ENCODE data around the gene POU2AF2.
"Not testable (repeated sequence)": the region's sequence is repeated elsewhere in the genome, so short reads cannot be mapped to it uniquely, and the experiment has no call there.

POU2AF2 gene

GRCh38 chr11:111307472-111308108, 62.1 kb downstream of the POU2AF2 start:
- peak; percentile 16 for FAIRE-seq
- DNase-seq (ENCODE audit: insufficient read length, low spot score), result no peak

GRCh38 chr11:111308140-111308539, 62.6 kb downstream of the POU2AF2 start:
- TF ChIP-seq POLR2AphosphoS5 (IDR thresholded peaks at IDR 0.05; ENCODE audit: low read depth, low read length) (no peak), TAF1 (IDR thresholded peaks at IDR 0.05; ENCODE audit: low read depth, low read length) (no peak), POLR2A (IDR thresholded peaks at IDR 0.05; ENCODE audit: low read depth, low read length) (no peak), SPI1 (IDR thresholded peaks at IDR 0.05; ENCODE audit: low read depth, low read length) (no peak), POU2F2 (IDR thresholded peaks at IDR 0.05; ENCODE audit: low read depth, low read length) (no peak), PAX5 (IDR thresholded peaks at IDR 0.05; ENCODE audit: insufficient read depth, low read length, severe bottlenecking) (no peak)
- FAIRE-seq (no peak), DNase-seq (ENCODE audit: insufficient read length, low spot score) (no peak)

More at GRCh38 chr11:111307472-111308108, 62.1 kb downstream of the POU2AF2 start:
- TF ChIP-seq SPI1 (IDR thresholded peaks at IDR 0.05; ENCODE audit: low read depth, low read length) (no peak), TAF1 (IDR thresholded peaks at IDR 0.05; ENCODE audit: low read depth, low read length) (no peak)

DNA sequence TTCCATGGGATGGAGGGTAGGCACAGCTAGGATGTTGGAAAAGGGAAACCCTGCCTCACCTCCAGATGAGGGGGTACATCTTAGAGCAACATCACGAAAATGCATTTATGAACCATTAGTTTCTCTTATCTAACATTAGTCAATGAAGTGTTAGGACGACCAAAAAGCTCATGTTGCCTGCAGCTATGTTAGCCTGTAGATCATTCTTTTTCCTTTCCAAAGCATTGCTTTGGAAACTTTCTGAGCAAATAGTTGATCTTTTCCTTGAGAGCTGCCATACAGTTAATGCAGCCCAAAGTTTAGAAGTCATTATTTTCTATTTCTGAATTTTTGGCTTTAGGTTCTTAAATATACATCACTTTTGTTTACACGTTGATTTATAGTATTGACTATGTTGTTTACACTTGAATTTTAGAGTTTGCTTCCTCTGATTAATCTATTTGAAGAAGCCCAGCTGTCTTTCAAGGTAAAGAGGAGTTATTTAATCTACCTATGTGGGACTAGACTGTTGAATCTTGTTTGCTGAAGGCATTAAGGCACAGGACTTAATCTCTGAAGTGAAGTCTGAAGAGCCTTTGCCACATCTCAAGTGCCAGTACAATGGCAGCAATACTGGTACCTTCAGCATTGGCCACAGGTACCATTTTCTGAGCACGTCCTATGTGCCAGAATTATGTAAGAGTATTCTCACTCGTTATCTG, 63.8 kb downstream of the POU2AF2 start:
- FAIRE-seq (no peak), DNase-seq (ENCODE audit: insufficient read length, low spot score) (no peak)
- no peak for TF ChIP-seq SPI1 (IDR thresholded peaks at IDR 0.05; ENCODE audit: low read depth, low read length)
- no peak for TF ChIP-seq PAX5 (IDR thresholded peaks at IDR 0.05; ENCODE audit: insufficient read depth, low read length, severe bottlenecking)
- no peak for TF ChIP-seq TAF1 (IDR thresholded peaks at IDR 0.05; ENCODE audit: low read depth, low read length)
- TF ChIP-seq POLR2A (IDR thresholded peaks at IDR 0.05; ENCODE audit: low read depth, low read length), result no peak
- TF ChIP-seq POLR2AphosphoS5 (IDR thresholded peaks at IDR 0.05; ENCODE audit: low read depth, low read length), result no peak
- TF ChIP-seq POU2F2 (IDR thresholded peaks at IDR 0.05; ENCODE audit: low read depth, low read length), result no peak

- DNase-seq (ENCODE audit: insufficient read length, low spot score) (no peak), FAIRE-seq (no peak)
- TF ChIP-seq POLR2AphosphoS5 (IDR thresholded peaks at IDR 0.05; ENCODE audit: low read depth, low read length) (no peak), TAF1 (IDR thresholded peaks at IDR 0.05; ENCODE audit: low read depth, low read length) (no peak), POLR2A (IDR thresholded peaks at IDR 0.05; ENCODE audit: low read depth, low read length) (no peak), PAX5 (IDR thresholded peaks at IDR 0.05; ENCODE audit: insufficient read depth, low read length, severe bottlenecking) (no peak), POU2F2 (IDR thresholded peaks at IDR 0.05; ENCODE audit: low read depth, low read length) (no peak), SPI1 (IDR thresholded peaks at IDR 0.05; ENCODE audit: low read depth, low read length) (no peak)
Observed at GRCh38 chr11:111310088-111310487, 64.6 kb downstream of the POU2AF2 start.

GRCh38 chr11:111310723-111311122, 65.2 kb downstream of the POU2AF2 start:
- DNase-seq (ENCODE audit: insufficient read length, low spot score) (no peak), FAIRE-seq (no peak)
- no peak for TF ChIP-seq POLR2A (IDR thresholded peaks at IDR 0.05; ENCODE audit: low read depth, low read length)
- TF ChIP-seq PAX5 (IDR thresholded peaks at IDR 0.05; ENCODE audit: insufficient read depth, low read length, severe bottlenecking), result no peak
- TF ChIP-seq TAF1 (IDR thresholded peaks at IDR 0.05; ENCODE audit: low read depth, low read length), result no peak
- TF ChIP-seq SPI1 (IDR thresholded peaks at IDR 0.05; ENCODE audit: low read depth, low read length), result no peak
- no peak for TF ChIP-seq POU2F2 (IDR thresholded peaks at IDR 0.05; ENCODE audit: low read depth, low read length)
- no peak for TF ChIP-seq POLR2AphosphoS5 (IDR thresholded peaks at IDR 0.05; ENCODE audit: low read depth, low read length)

DNA sequence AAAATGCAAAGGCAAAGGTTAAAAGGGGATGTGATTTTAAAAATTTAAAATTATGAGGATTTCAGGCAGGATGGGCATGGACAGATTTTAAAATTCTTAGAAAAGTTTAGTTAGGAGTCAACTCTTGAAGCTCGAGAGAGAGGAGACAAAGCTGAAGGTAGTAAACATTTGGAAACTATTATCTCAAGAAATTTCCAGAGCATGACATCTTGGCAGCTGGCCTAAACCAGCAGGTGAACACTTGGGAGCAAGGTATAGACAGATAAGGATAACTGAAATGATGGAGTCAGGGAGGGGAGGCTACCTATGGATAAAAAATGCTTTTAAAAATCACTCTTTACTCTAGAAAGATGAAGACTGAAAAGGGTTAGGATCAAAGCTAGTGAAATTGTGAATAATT, 66.6 kb downstream of the POU2AF2 start:
- TF ChIP-seq SPI1 (IDR thresholded peaks at IDR 0.05; ENCODE audit: low read depth, low read length) (no peak), POLR2AphosphoS5 (IDR thresholded peaks at IDR 0.05; ENCODE audit: low read depth, low read length) (no peak), POU2F2 (IDR thresholded peaks at IDR 0.05; ENCODE audit: low read depth, low read length) (no peak), PAX5 (IDR thresholded peaks at IDR 0.05; ENCODE audit: insufficient read depth, low read length, severe bottlenecking) (no peak), POLR2A (IDR thresholded peaks at IDR 0.05; ENCODE audit: low read depth, low read length) (no peak), TAF1 (IDR thresholded peaks at IDR 0.05; ENCODE audit: low read depth, low read length) (no peak)
- DNase-seq (ENCODE audit: insufficient read length, low spot score) (no peak), FAIRE-seq (no peak)

GRCh38 chr11:111319296-111319695, 73.8 kb downstream of the POU2AF2 start:
- FAIRE-seq (no peak), DNase-seq (ENCODE audit: insufficient read length, low spot score) (no peak)
- no peak for TF ChIP-seq TAF1 (IDR thresholded peaks at IDR 0.05; ENCODE audit: low read depth, low read length)
- no peak for TF ChIP-seq POLR2A (IDR thresholded peaks at IDR 0.05; ENCODE audit: low read depth, low read length)
- no peak for TF ChIP-seq PAX5 (IDR thresholded peaks at IDR 0.05; ENCODE audit: insufficient read depth, low read length, severe bottlenecking)
- no peak for TF ChIP-seq POLR2AphosphoS5 (IDR thresholded peaks at IDR 0.05; ENCODE audit: low read depth, low read length)
- no peak for TF ChIP-seq POU2F2 (IDR thresholded peaks at IDR 0.05; ENCODE audit: low read depth, low read length)
- no peak for TF ChIP-seq SPI1 (IDR thresholded peaks at IDR 0.05; ENCODE audit: low read depth, low read length)

GRCh38 chr11:111320199-111320598, 74.7 kb downstream of the POU2AF2 start:
- not testable (repeated sequence) for FAIRE-seq; DNase-seq (ENCODE audit: insufficient read length, low spot score)

GRCh38 chr11:111320728-111321568, 75.4 kb downstream of the POU2AF2 start:
- TF ChIP-seq POLR2A (IDR thresholded peaks at IDR 0.05; ENCODE audit: low read depth, low read length), result no peak
- TF ChIP-seq PAX5 (IDR thresholded peaks at IDR 0.05; ENCODE audit: insufficient read depth, low read length, severe bottlenecking), result no peak
- no peak for TF ChIP-seq POLR2AphosphoS5 (IDR thresholded peaks at IDR 0.05; ENCODE audit: low read depth, low read length)
- no peak for TF ChIP-seq TAF1 (IDR thresholded peaks at IDR 0.05; ENCODE audit: low read depth, low read length)
- no peak for TF ChIP-seq POU2F2 (IDR thresholded peaks at IDR 0.05; ENCODE audit: low read depth, low read length)
- TF ChIP-seq SPI1 (IDR thresholded peaks at IDR 0.05; ENCODE audit: low read depth, low read length), result no peak
- DNase-seq (ENCODE audit: insufficient read length, low spot score) (no peak), FAIRE-seq (no peak)

All from GM12891 (cell line).